Lung microvascular endothelial cell (primary cell): ENCODE data around the gene AKR1C3. TPM values are rescaled to one million over a fixed set of nuclear protein-coding genes. Genes with fewer than 3 reads are reported as not detected.
"Not testable (repeated sequence)": the region's sequence is repeated elsewhere in the genome, so short reads cannot be mapped to it uniquely, and the experiment has no call there.

ENCODE experiments used
- DNase-seq, 2 donors: peaks; one replicate each; pipeline versions ENCODE4 v3.0.0 to v3.0.0-alpha.2; 2010; ENCODE audit warnings: low read depth in 2 of 2
- total RNA-seq: library from RNA; depleted of rRNA; stranded (reverse); fragments of >200 nt; gene quantifications from 2 replicates; pipeline ENCODE4 v1.2.1, GENCODE V29; 2014

Gene AKR1C3
- total RNA-seq, 1 donor from 2014 or later, result 111 TPM

- no peak for DNase-seq
These were observed 42.4 kb downstream of the AKR1C3 start for GRCh38 chr10:5136468-5137087.

- not testable (repeated sequence) for DNase-seq
These were observed 43.5 kb downstream of the AKR1C3 start for GRCh38 chr10:5137699-5138098.

GRCh38 chr10:5142199-5142598, 48.0 kb downstream of the AKR1C3 start:
- no peak for DNase-seq

DNA sequence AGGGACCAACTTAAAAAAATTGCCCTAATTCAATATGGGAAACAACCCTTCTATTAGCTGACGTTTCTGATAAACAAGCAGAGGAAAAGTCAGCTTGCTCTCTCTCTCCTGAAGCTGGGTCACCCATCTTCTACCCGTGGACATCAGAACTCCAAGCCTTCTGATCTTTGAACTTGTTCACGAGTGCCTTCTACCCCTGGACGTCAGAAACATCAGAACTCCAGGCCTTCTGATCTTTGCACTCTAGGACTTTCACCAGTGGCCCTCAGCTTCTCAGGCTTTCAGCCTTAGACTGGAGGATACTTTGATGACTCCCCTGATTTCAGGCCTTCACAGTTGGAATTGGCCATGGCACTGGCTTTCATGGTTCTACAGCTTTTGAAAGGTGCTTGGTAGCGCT, 48.9 kb downstream of the AKR1C3 start:
- no peak for DNase-seq

- no peak for DNase-seq
These were observed 52.7 kb downstream of the AKR1C3 start for GRCh38 chr10:5146920-5147254.

DNA sequence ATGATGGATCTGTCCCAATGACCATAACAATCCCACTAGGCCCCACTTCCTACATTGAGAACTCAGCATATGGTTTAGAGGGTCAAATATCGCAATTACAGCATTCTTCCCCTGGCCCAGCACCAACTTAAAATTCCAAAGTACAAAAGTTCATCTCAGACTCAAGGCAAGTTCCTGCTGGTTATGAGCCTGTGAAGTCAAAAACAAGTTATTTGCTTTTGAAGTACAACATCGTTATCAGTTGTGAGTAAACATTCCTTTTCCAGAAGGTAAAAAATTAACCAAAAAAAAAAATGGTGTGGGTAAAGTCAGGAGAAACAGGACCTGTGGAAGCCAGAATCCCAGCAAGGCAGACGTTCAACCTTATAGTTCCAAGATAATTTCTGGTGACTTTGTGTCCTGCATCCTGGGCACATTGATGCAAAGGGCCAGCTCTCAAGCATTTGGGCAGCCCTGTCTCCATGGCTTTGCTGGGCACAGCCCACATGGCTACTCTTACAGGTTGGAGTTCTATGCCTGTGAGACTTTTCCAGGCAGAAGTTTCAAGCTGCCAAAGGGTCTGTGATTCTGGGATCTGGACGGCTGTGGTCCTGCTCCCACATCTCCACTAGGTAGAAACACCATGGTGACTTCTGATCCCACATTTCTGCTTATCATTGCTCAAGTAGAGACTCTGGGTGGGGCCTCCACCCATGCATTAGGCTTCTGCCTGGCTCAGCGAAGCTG, 53.2 kb downstream of the AKR1C3 start:
- no peak for DNase-seq

- DNase-seq, result no peak
These were observed 53.9 kb downstream of the AKR1C3 start for GRCh38 chr10:5147981-5148677.

- no peak for DNase-seq
These were observed 54.4 kb downstream of the AKR1C3 start for GRCh38 chr10:5148678-5149032.

DNA sequence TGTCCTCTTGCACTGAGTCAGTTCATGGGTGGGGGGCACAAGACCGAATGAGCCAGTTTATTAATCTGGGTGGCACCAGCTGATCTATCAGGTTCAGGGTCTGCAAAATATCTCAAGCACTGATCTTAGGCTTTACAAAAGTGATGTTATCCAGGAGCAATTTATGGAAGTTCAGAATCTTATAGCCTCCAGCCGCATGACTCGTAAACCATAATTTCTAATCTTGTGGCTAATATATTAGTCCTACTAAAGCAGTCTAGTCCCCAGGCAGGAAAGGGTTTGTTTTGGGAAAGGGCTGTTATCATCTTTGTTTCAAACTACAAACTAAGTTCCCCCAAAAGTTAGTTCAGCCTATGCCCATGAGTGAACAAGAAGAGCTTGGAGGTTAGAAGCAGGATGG, 56.9 kb downstream of the AKR1C3 start:
- DNase-seq, result no peak

GRCh38 chr10:5155951-5156350, 61.7 kb downstream of the AKR1C3 start:
- no peak for DNase-seq

Other genes starting within 250 kb of the AKR1C3 start
- gene AKR1C1, start 131.0 kb upstream of the AKR1C3 start, total RNA-seq, result 8.7 and 18.7 TPM in 2 replicates
- 11.1 and 15.3 TPM in 2 replicates for gene AKR1C2, start 90.6 kb upstream of the AKR1C3 start, total RNA-seq
- not detected in 2 replicates for gene AKR1C8, start 90.7 kb downstream of the AKR1C3 start, total RNA-seq
- gene AKR1C4, start 102.4 kb downstream of the AKR1C3 start, total RNA-seq, result not detected in 2 replicates